Tibial nerve (tissue), 4 donors: ENCODE measurements around the gene LSM12. TPM values are rescaled to one million over a fixed set of nuclear protein-coding genes. Genes with fewer than 3 reads are reported as not detected.

ENCODE experiments used
- DNase-seq, 2 donors: peaks; one replicate each; pipeline ENCODE4 v3.0.0-alpha.2; 2019; ENCODE audit warnings: low spot score in 2 of 2
- H3K27ac ChIP-seq, 4 donors: fragments of 200-600 bp; sonication (generic) in 3 of 4; one replicate each; pipeline ENCODE4 v1.5.1; 2017 to 2019; ENCODE audit warnings: mild to moderate bottlenecking in 1 of 4
- H3K27me3 ChIP-seq, 2 donors: fragments of 200-600 bp; sonication (generic) in 1 of 2; one replicate each; pipeline versions ENCODE4 v1.5.1 to v1.6.0; 2017 to 2019
- H3K36me3 ChIP-seq, 3 donors: fragments of 200-600 bp; sonication (generic); one replicate each; pipeline ENCODE4 v1.5.1; 2018 to 2019
- H3K4me1 ChIP-seq, 4 donors: fragments of 200-600 bp; sonication (generic) in 3 of 4; one replicate each; pipeline ENCODE4 v1.5.1; 2017 to 2019
- H3K4me3 ChIP-seq, 4 donors: fragments of 200-600 bp; sonication (generic) in 3 of 4; one replicate each; pipeline ENCODE4 v1.5.1; 2017 to 2019; ENCODE audit warnings: mild to moderate bottlenecking in 1 of 4, moderate library complexity in 1 of 4
- H3K9me3 ChIP-seq, 4 donors: fragments of 200-600 bp; sonication (generic) in 3 of 4; one replicate each; pipeline ENCODE4 v1.5.1; 2017 to 2019
- EP300 ChIP-seq, 2 donors: sonication (generic); formaldehyde crosslinking; IDR thresholded peaks; one replicate each; pipeline ENCODE4 v1.6.1; 2017; ENCODE audit warnings: antibody characterized with exemption in 2 of 2, mild to moderate bottlenecking in 1 of 2
- POLR2A ChIP-seq, 2 donors: fragments of 450-650 bp; IDR thresholded peaks; one replicate each; pipeline ENCODE4 v1.6.1; 2017; ENCODE audit warnings: antibody characterized with exemption in 2 of 2, mild to moderate bottlenecking in 2 of 2, moderate library complexity in 2 of 2
- WGBS, 2 donors: methylation state at CpG; one replicate each; pipeline ENCODE4 v1.1.5; 2018; 5-methylcytosine and 5-hydroxymethylcytosine counted together
- total RNA-seq, 4 donors: library from RNA; depleted of rRNA; stranded (reverse); fragments of >200 nt; gene quantifications; one replicate each; pipeline ENCODE4 v1.1.0, GENCODE V29; 2016
- TF ChIP-seq, protein P1 (sequence below), 5 experiments: fragments of 200-600 bp in 3 of 5; fragments of 450-650 bp in 2 of 5; sonication (generic) in 3 of 5; IDR thresholded peaks; one replicate each; pipeline ENCODE4 v1.5.1; 2016 to 2019; ENCODE audit warnings: antibody characterized with exemption in 5 of 5, mild to moderate bottlenecking in 3 of 5, moderate library complexity in 2 of 5

The LSM12 gene
- total RNA-seq, 4 donors from 2014 or later: 18.2 to 37.2 (median 23.9) TPM

DNA sequence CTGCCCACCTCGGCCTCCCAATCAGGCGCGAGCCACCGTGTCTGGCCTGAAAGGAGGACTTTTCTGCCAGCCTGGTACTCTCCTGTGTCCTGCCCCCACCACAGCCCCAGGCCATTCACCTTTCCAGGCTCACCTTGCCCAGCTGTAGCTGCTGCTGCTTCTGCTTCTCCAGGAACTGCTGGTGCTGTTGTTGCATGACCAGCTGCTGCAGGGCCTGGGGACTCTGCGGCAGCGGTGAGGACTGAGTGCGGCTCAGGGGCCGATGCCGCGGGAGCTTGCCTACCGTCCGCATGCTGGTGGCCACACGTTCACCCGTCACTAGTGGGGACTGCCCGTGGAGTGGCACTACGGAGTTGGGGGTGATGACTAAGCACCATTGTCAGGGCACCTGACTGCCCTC lies 21.8 kb upstream of the LSM12 start:
- WGBS, 2 donors: 95 to 97% methylated on average over 12 to 16 of the region's 16 CpGs
- peaks cover 0 to 17% (median 11%) of the 10 kb centered on the region in 4 donors for H3K4me1 ChIP-seq
- peaks cover 7 to 98% (median 37%) of the 10 kb centered on the region in 3 donors for H3K36me3 ChIP-seq

DNA sequence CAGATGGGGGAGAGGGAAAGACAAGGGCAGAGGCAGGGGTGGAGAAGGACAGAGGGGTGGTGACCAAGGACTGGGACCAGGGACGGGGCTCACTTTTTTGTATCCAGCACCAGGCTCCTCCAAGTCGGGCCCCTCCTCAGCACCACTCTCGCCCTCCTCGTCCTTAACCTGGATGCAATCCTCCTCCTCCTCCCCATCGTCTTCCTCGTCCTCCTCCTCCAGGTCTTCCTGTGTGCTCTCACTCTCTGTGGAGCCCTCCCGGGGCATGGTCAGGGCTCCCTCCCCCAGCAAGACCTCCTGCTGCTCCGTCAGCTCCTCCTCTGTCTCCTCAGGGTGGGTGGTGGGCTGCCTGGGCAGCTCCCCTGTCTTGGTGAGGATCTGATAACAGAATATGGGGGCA lies 20.8 kb upstream of the LSM12 start:
- Histone ChIP-seq H3K9me3 (no peaks in the 10 kb centered on the region), H3K4me1 (peaks cover 0 to 17% (median 11%) of the 10 kb centered on the region in 4 donors), H3K36me3 (peaks cover 7 to 98% (median 40%) of the 10 kb centered on the region in 3 donors), H3K27ac (peak overlapping the region in 2 of 4 donors; percentile 75 to 87), H3K27me3 (no peaks in the 10 kb centered on the region), H3K4me3 (no peak overlapping the region)
- no peak for DNase-seq
- TF ChIP-seq, protein P1, sequence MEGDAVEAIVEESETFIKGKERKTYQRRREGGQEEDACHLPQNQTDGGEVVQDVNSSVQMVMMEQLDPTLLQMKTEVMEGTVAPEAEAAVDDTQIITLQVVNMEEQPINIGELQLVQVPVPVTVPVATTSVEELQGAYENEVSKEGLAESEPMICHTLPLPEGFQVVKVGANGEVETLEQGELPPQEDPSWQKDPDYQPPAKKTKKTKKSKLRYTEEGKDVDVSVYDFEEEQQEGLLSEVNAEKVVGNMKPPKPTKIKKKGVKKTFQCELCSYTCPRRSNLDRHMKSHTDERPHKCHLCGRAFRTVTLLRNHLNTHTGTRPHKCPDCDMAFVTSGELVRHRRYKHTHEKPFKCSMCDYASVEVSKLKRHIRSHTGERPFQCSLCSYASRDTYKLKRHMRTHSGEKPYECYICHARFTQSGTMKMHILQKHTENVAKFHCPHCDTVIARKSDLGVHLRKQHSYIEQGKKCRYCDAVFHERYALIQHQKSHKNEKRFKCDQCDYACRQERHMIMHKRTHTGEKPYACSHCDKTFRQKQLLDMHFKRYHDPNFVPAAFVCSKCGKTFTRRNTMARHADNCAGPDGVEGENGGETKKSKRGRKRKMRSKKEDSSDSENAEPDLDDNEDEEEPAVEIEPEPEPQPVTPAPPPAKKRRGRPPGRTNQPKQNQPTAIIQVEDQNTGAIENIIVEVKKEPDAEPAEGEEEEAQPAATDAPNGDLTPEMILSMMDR (IDR thresholded peaks at IDR 0.05): no peak
- TF ChIP-seq EP300 (IDR thresholded peaks at IDR 0.05) (no peak), POLR2A (IDR thresholded peaks at IDR 0.05) (no peak)
- WGBS, 2 donors: 31 to 55% methylated on average over 8 of the region's 8 CpGs

More for the DNA sequence above, 21.8 kb upstream of the LSM12 start:
- no peaks in the 10 kb centered on the region for H3K9me3 ChIP-seq
- DNase-seq: no peak
- H3K4me3 ChIP-seq: no peak overlapping the region
- H3K27me3 ChIP-seq: no peaks in the 10 kb centered on the region
- no peak overlapping the region for H3K27ac ChIP-seq
- TF ChIP-seq, protein P1 (IDR thresholded peaks at IDR 0.05): no peak
- no peak for TF ChIP-seq POLR2A (IDR thresholded peaks at IDR 0.05)
- no peak for TF ChIP-seq EP300 (IDR thresholded peaks at IDR 0.05)

DNA sequence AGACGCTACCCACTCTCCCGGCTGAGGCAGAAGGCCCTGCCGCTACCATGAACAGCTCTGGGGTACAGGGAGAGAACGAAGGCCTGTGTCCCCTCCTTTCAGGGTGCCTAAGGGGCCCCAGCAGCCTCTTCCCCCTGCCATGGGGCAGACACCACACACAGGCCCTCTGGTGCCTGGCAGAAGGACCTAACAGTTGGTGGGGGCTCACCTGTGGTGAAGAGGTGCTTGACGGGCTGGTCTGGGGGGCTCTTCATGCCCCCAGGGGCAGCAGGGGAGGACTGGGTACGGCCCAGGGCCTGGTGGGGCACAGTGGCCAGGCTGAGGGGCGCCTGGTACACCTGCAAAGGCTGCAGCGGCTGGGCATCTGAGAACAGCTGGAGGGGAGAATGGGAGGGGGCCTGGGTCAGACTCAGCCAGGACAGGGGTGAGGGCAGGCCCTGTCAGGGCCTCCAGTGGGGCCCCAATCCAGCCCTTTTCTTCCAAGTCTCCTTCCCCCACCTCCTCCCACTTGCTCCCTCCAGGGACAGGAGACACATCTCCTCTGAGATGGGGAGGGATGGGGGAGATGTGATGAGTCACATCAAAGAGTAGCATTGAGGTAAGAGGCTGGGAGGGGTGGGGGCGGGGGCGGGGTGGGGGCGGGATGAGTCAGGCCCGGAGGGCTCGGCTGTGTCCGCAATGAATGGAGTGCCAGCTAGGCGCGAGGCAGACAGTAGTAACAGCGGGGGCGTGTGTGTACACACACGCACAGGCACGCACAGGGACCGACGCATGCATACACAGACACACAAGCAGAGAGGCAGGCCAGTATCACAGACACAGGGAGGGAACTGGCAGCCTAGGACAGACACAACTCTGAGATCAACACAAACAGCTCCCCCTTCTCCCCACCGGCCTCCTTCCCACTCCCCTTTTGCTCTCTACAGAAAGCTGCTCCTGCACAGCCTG lies 20.2 kb upstream of the LSM12 start:
- no peaks in the 10 kb centered on the region for H3K9me3 ChIP-seq
- no peaks in the 10 kb centered on the region for H3K27me3 ChIP-seq
- H3K4me3 ChIP-seq: no peak overlapping the region
- 37 to 41% methylated on average over 22 to 23 of the region's 23 CpGs for WGBS, 2 donors
- H3K4me1 ChIP-seq: peaks cover 0 to 17% (median 11%) of the 10 kb centered on the region in 4 donors
- no peak for DNase-seq
- TF ChIP-seq EP300 (IDR thresholded peaks at IDR 0.05) (no peak), POLR2A (IDR thresholded peaks at IDR 0.05) (no peak)
- TF ChIP-seq, protein P1 (IDR thresholded peaks at IDR 0.05): no peak
- peak overlapping the region in 2 of 4 donors; percentile 75 to 87 for H3K27ac ChIP-seq
- H3K36me3 ChIP-seq: peaks cover 3 to 98% (median 34%) of the 10 kb centered on the region in 3 donors

DNA sequence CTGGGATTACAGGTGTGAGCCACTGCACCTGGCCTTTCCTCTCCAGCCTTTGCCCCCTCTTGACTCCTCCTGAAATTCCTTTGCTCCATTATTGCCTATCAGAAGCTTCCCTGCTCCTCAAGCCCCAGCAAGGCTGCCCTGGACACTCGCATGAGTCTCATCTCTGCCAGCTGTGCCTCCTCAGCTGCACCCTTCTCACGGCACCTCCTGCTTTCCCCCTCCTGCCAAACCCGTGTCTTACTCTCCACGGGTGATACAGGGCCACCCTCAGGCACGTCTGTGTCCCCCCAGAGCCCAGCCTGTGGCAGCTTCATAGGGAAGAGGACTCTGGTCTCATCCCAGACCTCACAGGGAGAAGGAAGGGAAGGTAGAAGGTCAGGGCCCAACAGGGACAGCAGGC lies 19.4 kb upstream of the LSM12 start:
- DNase-seq: no peak
- peak overlapping the region in 2 of 4 donors; percentile 75 to 87 for H3K27ac ChIP-seq
- peaks cover 0 to 17% (median 11%) of the 10 kb centered on the region in 4 donors for H3K4me1 ChIP-seq
- peaks cover 3 to 98% (median 27%) of the 10 kb centered on the region in 3 donors for H3K36me3 ChIP-seq
- H3K27me3 ChIP-seq: no peaks in the 10 kb centered on the region
- TF ChIP-seq POLR2A (IDR thresholded peaks at IDR 0.05): no peak
- TF ChIP-seq, protein P1 (IDR thresholded peaks at IDR 0.05): no peak
- TF ChIP-seq EP300 (IDR thresholded peaks at IDR 0.05): no peak
- 72% methylated on average over 5 of the region's 5 CpGs for WGBS, 2 donors
- H3K9me3 ChIP-seq: no peaks in the 10 kb centered on the region
- no peak overlapping the region for H3K4me3 ChIP-seq

DNA sequence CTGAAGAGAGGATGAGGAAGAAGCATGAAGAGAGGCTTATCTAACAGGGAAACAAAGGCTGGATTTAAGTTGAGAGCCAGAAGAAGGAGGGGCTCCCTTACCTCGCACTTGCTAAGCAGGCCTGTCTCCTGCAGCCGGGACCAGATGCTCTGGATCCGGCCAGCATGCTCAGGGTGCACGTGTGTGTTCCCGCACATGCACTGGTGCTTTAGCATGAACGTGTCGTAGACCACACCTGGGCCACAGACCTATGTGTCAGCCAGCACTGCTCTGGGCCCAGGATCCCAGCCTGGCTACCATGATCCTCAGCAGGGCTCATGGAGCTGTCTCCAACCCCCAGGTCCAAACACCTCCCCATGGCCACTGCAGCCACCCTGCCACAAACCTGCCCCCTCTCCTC lies 18.4 kb upstream of the LSM12 start:
- DNase-seq: no peak
- WGBS, 2 donors: 80 to 81% methylated on average over 7 of the region's 7 CpGs
- no peak overlapping the region for H3K27ac ChIP-seq
- no peak overlapping the region for H3K4me3 ChIP-seq
- no peaks in the 10 kb centered on the region for H3K27me3 ChIP-seq
- no peak for TF ChIP-seq POLR2A (IDR thresholded peaks at IDR 0.05)
- no peak for TF ChIP-seq EP300 (IDR thresholded peaks at IDR 0.05)
- TF ChIP-seq, protein P1 (IDR thresholded peaks at IDR 0.05): no peak
- H3K36me3 ChIP-seq: peaks cover 3 to 98% (median 34%) of the 10 kb centered on the region in 3 donors
- peaks cover 0 to 17% (median 11%) of the 10 kb centered on the region in 4 donors for H3K4me1 ChIP-seq
- H3K9me3 ChIP-seq: no peaks in the 10 kb centered on the region
